Measurements from ENCODE around the gene EPHA7.

GRCh38 chr6:93293460-93293859 is 125.9 kb downstream of the EPHA7 start:
- TF ChIP-seq POLR2A (IDR thresholded peaks at IDR 0.05) (no peak), POLR2AphosphoS5 (IDR thresholded peaks at IDR 0.05) (no peak)
